SK-N-SH (cell line): ENCODE results near the gene CCNK. TPM values are rescaled to one million over a fixed set of nuclear protein-coding genes. Genes with fewer than 3 reads are reported as not detected.

Experiments
- CTCF ChIA-PET: fragments of 300-600, 350-600 bp; formaldehyde crosslinking; extraction: SDS; loops from one replicate; lab custom pipeline; 2021; lab: Yijun Ruan, JAX
- POLR2A ChIA-PET: fragments of 350-600 bp; sonication (Branson Sonifier 250); formaldehyde crosslinking; extraction: SDS; loops from one replicate; lab custom pipeline; 2020; ENCODE audit warnings: antibody characterized with exemption, inconsistent platforms; lab: Yijun Ruan, JAX
- DNase-seq: peaks from one replicate; pipeline ENCODE4 v3.0.0; 2012
- H2AFZ ChIP-seq: fragments of 200-600 bp; sonication (generic); 2 replicates; pipeline ENCODE4 v1.8.1; 2016; ENCODE audit warnings: antibody characterized with exemption, mild to moderate bottlenecking, low read depth
- H3F3A ChIP-seq: fragments of 200-600 bp; sonication (generic); replicated peaks from 2 replicates; pipeline ENCODE3; 2016; ENCODE audit warnings: antibody characterized with exemption, mild to moderate bottlenecking; ENCODE audit not compliant: insufficient read depth
- H3K27ac ChIP-seq, 2 experiments: fragments of 200-500 bp in 1 of 2; fragments of 200-600 bp in 1 of 2; sonication (Bioruptor generic) in 1 of 2; sonication (generic), shearing (Covaris generic) in 1 of 2; 2 replicates each; pipeline versions ENCODE4 v1.5.1 to v1.6.1; 2014 to 2016; ENCODE audit warnings: low read depth in 2 of 2, inconsistent platforms in 1 of 2, low read length in 1 of 2, mild to moderate bottlenecking in 1 of 2, mixed read lengths in 1 of 2
- H3K27me3 ChIP-seq: fragments of 200-600 bp; sonication (generic), shearing (Covaris generic); 2 replicates; pipeline ENCODE4 v1.6.1; 2016; ENCODE audit warnings: mixed run types; ENCODE audit not compliant: insufficient read depth
- H3K36me3 ChIP-seq, 2 experiments: fragments of 200-500 bp in 1 of 2; fragments of 200-600 bp in 1 of 2; sonication (Bioruptor generic) in 1 of 2; sonication (generic) in 1 of 2; replicated peaks in 1 of 2; 2 replicates each; pipeline versions ENCODE3 to v1.5.1; 2014 to 2016; ENCODE audit warnings: low read length in 1 of 2, mild to moderate bottlenecking in 1 of 2; ENCODE audit not compliant: insufficient read depth in 2 of 2, control insufficient read depth in 1 of 2
- H3K4me1 ChIP-seq, 2 experiments: fragments of 200-500 bp in 1 of 2; fragments of 200-600 bp in 1 of 2; sonication (Bioruptor generic) in 1 of 2; sonication (generic), shearing (Covaris generic) in 1 of 2; 2 replicates each; pipeline versions ENCODE4 v1.5.1 to v1.6.1; 2014 to 2016; ENCODE audit warnings: low read depth in 1 of 2, low read length in 1 of 2, mixed run types in 1 of 2; ENCODE audit not compliant: insufficient read depth in 2 of 2, control insufficient read depth in 1 of 2
- H3K4me2 ChIP-seq: fragments of 200-600 bp; sonication (generic), shearing (Covaris generic); 2 replicates; pipeline ENCODE4 v1.6.1; 2017; ENCODE audit warnings: mixed run types
- H3K4me3 ChIP-seq, 2 experiments: fragments of 200-500 bp in 1 of 2; fragments of 200-600 bp in 1 of 2; sonication (Bioruptor generic) in 1 of 2; sonication (generic), shearing (Covaris generic) in 1 of 2; 2 replicates each; pipeline versions ENCODE4 v1.5.1 to v1.8.1; 2014 to 2016; ENCODE audit warnings: low read depth in 2 of 2, inconsistent platforms in 1 of 2, low read length in 1 of 2, mild to moderate bottlenecking in 1 of 2, mixed read lengths in 1 of 2, moderate library complexity in 1 of 2
- H3K79me2 ChIP-seq: fragments of 200-600 bp; sonication (generic); 2 replicates; pipeline ENCODE4 v1.8.1; 2017; ENCODE audit warnings: mild to moderate bottlenecking; ENCODE audit not compliant: insufficient read depth
- H3K9ac ChIP-seq: fragments of 200-600 bp; sonication (generic); 2 replicates; pipeline ENCODE4 v1.6.1; 2017; ENCODE audit warnings: mixed run types
- H3K9me2 ChIP-seq: fragments of 200-600 bp; sonication (generic); 2 replicates; pipeline ENCODE4 v1.6.1; 2017; ENCODE audit warnings: mixed run types
- H3K9me3 ChIP-seq: fragments of 200-600 bp; sonication (generic); 2 replicates; pipeline ENCODE4 v1.6.1; 2017; ENCODE audit warnings: mixed run types, mild to moderate bottlenecking, moderate library complexity
- H4K20me1 ChIP-seq: fragments of 200-600 bp; sonication (generic); 2 replicates; pipeline ENCODE4 v1.6.1; 2017; ENCODE audit warnings: mild to moderate bottlenecking, mixed run types; ENCODE audit not compliant: insufficient read depth
- ELF1 ChIP-seq: IDR thresholded peaks from 2 replicates; pipeline ENCODE4 v1.4.0; 2012
- EZH2phosphoT487 ChIP-seq: fragments of 200-600 bp; sonication (generic); IDR thresholded peaks from 2 replicates; pipeline ENCODE4 v1.6.1; 2017; ENCODE audit warnings: low read depth, mixed run types, mild to moderate bottlenecking, antibody characterized with exemption, moderate library complexity, borderline replicate concordance
- FOXM1 ChIP-seq: IDR thresholded peaks from 2 replicates; pipeline ENCODE4 v1.4.0; 2012; ENCODE audit warnings: low read depth, mild to moderate bottlenecking
- GATA2 ChIP-seq: sonication (generic); formaldehyde crosslinking; IDR thresholded peaks from 2 replicates; pipeline ENCODE4 v1.5.0; 2020; ENCODE audit warnings: mild to moderate bottlenecking, missing genetic modification reagents
- JUND ChIP-seq: IDR thresholded peaks from 2 replicates; pipeline ENCODE4 v1.4.0; 2012
- MEF2A ChIP-seq: IDR thresholded peaks from 2 replicates; pipeline ENCODE4 v1.4.0; 2012; ENCODE audit warnings: low read depth, borderline replicate concordance
- MXI1 ChIP-seq: IDR thresholded peaks from 2 replicates; pipeline ENCODE4 v1.6.1; 2012; ENCODE audit warnings: mild to moderate bottlenecking, low read depth, low read length, improper control_type of control experiment
- NRF1 ChIP-seq: IDR thresholded peaks from 2 replicates; pipeline ENCODE4 v1.6.1; 2012; ENCODE audit warnings: low read depth, mild to moderate bottlenecking, low read length
- POLR2AphosphoS5 ChIP-seq: IDR thresholded peaks from 2 replicates; pipeline ENCODE4 v1.6.1; 2012; ENCODE audit warnings: low read depth, low read length
- RAD21 ChIP-seq: IDR thresholded peaks from 2 replicates; pipeline ENCODE4 v1.6.1; 2012; ENCODE audit warnings: mild to moderate bottlenecking, low read length
- RFX5 ChIP-seq: IDR thresholded peaks from 2 replicates; pipeline ENCODE4 v1.6.1; 2012; ENCODE audit warnings: mild to moderate bottlenecking, improper control_type of control experiment, low read length
- RXRA ChIP-seq: IDR thresholded peaks from 2 replicates; pipeline ENCODE4 v1.4.0; 2012; ENCODE audit warnings: low read depth, mild to moderate bottlenecking, borderline replicate concordance
- SIN3A ChIP-seq: IDR thresholded peaks from 2 replicates; pipeline ENCODE4 v1.6.1; 2012; ENCODE audit warnings: low read depth, mild to moderate bottlenecking, low read length, moderate library complexity, borderline replicate concordance
- SMC3 ChIP-seq: IDR thresholded peaks from 2 replicates; pipeline ENCODE4 v1.6.1; 2012; ENCODE audit warnings: low read depth, low read length, improper control_type of control experiment
- TAF1 ChIP-seq: IDR thresholded peaks from 2 replicates; pipeline ENCODE4 v1.6.1; 2012; ENCODE audit warnings: low read depth, mild to moderate bottlenecking, low read length, moderate library complexity, borderline replicate concordance
- WGBS: methylation state at CpG from one replicate; pipeline ENCODE4 v1.1.6; 2017; ENCODE audit warnings: low lambda C conversion rate; 5-methylcytosine and 5-hydroxymethylcytosine counted together
- polyA plus RNA-seq, 3 experiments: library from polyadenylated mRNA; depleted of rRNA; stranded (reverse); fragments of >200 nt; gene quantifications; 2 replicates each; pipeline ENCODE4 v1.2.3, GENCODE V29; 2012
- TF ChIP-seq, protein P1 (sequence below): IDR thresholded peaks from 2 replicates; pipeline ENCODE4 v1.4.0; 2012; ENCODE audit warnings: low read depth, borderline replicate concordance
- TF ChIP-seq, protein P2 (sequence below): fragments of 200-600 bp; sonication (generic); IDR thresholded peaks from 2 replicates; pipeline ENCODE4 v1.6.1; 2017; ENCODE audit warnings: antibody characterized with exemption, mild to moderate bottlenecking, moderate library complexity
- TF ChIP-seq, protein P3 (sequence below): IDR thresholded peaks from 2 replicates; pipeline ENCODE4 v1.4.0; 2012; ENCODE audit warnings: low read depth, borderline replicate concordance
- TF ChIP-seq, protein P4 (sequence below): IDR thresholded peaks from 2 replicates; pipeline ENCODE4 v1.4.0; 2012; ENCODE audit warnings: low read depth
- TF ChIP-seq, protein P5 (sequence below): fragments of 150-350 bp; IDR thresholded peaks from 2 replicates; pipeline ENCODE4 v1.6.1; 2016; ENCODE audit warnings: mild to moderate bottlenecking, low read depth, low read length

Gene CCNK
- polyA plus RNA-seq, 1 of the 3 experiments (the other 2 are of a cell fraction): 14.6 TPM

DNA sequence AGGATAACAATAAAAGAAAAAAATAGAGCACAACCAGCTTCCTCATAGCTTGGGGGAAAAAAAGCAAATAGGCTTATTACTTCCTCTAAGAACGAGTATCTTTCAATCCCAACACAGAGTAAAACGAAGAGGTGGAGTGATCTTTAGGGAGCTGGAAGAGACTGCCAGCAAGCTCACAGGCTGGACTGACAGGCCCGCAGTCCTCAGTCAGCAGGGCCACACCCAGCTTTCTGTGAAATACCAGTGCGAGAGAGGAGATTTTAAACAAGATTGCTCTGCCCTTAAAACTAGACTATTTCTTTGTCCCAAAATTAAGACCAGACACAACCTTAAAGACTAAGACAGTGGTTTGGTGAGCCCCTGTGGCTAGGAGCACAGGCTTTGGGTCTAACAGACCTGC is 33.5 kb upstream of the CCNK start:
- Histone ChIP-seq H3K9me2 (no peaks in the 10 kb centered on the region), H3K4me3 (no peak overlapping the region), H4K20me1 (no peaks in the 10 kb centered on the region), H2AFZ (no peak overlapping the region), H3K4me2 (no peak overlapping the region), H3K9ac (no peak overlapping the region), H3K9me3 (no peaks in the 10 kb centered on the region), H3K79me2 (no peaks in the 10 kb centered on the region), H3K36me3 (peaks cover 17 to 46% of the 10 kb centered on the region in 2 experiments), H3K4me1 (no peaks in the 10 kb centered on the region; a peak in 1 of 4 replicates), H3K27me3 (no peaks in the 10 kb centered on the region), H3K27ac (no peak overlapping the region), H3F3A (peaks cover 6% of the 10 kb centered on the region)
- WGBS: 83% methylated on average over 4 of the region's 4 CpGs
- TF ChIP-seq, protein P1, sequence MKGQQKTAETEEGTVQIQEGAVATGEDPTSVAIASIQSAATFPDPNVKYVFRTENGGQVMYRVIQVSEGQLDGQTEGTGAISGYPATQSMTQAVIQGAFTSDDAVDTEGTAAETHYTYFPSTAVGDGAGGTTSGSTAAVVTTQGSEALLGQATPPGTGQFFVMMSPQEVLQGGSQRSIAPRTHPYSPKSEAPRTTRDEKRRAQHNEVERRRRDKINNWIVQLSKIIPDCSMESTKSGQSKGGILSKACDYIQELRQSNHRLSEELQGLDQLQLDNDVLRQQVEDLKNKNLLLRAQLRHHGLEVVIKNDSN: no peak
- TF ChIP-seq MXI1 (no peak), JUND (no peak), NRF1 (no peak), EZH2phosphoT487 (no peak), POLR2AphosphoS5 (no peak), RXRA (no peak), RAD21 (no peak), RFX5 (no peak), ELF1 (no peak), TAF1 (no peak), SMC3 (no peak), MEF2A (no peak), FOXM1 (no peak), GATA2 (CRISPR knock-in tag) (no peak), SIN3A (no peak)
- TF ChIP-seq, protein P2, sequence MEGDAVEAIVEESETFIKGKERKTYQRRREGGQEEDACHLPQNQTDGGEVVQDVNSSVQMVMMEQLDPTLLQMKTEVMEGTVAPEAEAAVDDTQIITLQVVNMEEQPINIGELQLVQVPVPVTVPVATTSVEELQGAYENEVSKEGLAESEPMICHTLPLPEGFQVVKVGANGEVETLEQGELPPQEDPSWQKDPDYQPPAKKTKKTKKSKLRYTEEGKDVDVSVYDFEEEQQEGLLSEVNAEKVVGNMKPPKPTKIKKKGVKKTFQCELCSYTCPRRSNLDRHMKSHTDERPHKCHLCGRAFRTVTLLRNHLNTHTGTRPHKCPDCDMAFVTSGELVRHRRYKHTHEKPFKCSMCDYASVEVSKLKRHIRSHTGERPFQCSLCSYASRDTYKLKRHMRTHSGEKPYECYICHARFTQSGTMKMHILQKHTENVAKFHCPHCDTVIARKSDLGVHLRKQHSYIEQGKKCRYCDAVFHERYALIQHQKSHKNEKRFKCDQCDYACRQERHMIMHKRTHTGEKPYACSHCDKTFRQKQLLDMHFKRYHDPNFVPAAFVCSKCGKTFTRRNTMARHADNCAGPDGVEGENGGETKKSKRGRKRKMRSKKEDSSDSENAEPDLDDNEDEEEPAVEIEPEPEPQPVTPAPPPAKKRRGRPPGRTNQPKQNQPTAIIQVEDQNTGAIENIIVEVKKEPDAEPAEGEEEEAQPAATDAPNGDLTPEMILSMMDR: no peak
- TF ChIP-seq, protein P3, sequence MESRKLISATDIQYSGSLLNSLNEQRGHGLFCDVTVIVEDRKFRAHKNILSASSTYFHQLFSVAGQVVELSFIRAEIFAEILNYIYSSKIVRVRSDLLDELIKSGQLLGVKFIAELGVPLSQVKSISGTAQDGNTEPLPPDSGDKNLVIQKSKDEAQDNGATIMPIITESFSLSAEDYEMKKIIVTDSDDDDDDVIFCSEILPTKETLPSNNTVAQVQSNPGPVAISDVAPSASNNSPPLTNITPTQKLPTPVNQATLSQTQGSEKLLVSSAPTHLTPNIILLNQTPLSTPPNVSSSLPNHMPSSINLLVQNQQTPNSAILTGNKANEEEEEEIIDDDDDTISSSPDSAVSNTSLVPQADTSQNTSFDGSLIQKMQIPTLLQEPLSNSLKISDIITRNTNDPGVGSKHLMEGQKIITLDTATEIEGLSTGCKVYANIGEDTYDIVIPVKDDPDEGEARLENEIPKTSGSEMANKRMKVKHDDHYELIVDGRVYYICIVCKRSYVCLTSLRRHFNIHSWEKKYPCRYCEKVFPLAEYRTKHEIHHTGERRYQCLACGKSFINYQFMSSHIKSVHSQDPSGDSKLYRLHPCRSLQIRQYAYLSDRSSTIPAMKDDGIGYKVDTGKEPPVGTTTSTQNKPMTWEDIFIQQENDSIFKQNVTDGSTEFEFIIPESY: no peak
- TF ChIP-seq, protein P4, sequence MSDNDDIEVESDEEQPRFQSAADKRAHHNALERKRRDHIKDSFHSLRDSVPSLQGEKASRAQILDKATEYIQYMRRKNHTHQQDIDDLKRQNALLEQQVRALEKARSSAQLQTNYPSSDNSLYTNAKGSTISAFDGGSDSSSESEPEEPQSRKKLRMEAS: no peak
- TF ChIP-seq, protein P5, sequence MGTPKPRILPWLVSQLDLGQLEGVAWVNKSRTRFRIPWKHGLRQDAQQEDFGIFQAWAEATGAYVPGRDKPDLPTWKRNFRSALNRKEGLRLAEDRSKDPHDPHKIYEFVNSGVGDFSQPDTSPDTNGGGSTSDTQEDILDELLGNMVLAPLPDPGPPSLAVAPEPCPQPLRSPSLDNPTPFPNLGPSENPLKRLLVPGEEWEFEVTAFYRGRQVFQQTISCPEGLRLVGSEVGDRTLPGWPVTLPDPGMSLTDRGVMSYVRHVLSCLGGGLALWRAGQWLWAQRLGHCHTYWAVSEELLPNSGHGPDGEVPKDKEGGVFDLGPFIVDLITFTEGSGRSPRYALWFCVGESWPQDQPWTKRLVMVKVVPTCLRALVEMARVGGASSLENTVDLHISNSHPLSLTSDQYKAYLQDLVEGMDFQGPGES: no peak
- POLR2A ChIA-PET: no interaction called here
- CTCF ChIA-PET: interaction anchor here (0.8 to 1.3 kb wide), 3 partner anchors 17 to 43 kb away, joined by 3 to 5 read pairs (median 4); no protein-coding TSS in a partner anchor
- no peak for DNase-seq
